GM18505 (cell line): Measurements from ENCODE around the gene COL8A1.
"Not testable (repeated sequence)": the region's sequence is repeated elsewhere in the genome, so short reads cannot be mapped to it uniquely, and the experiment has no call there.

Experiments used
- ATAC-seq: cut with Tn5 transposase; IDR thresholded peaks from one replicate; pipeline ENCODE4 v1.9.1; 2021; ENCODE audit not compliant: unreplicated experiment
- POLR2A ChIP-seq: IDR thresholded peaks from 4 replicates; pipeline ENCODE4 v1.6.1; 2011; ENCODE audit warnings: borderline replicate concordance; ENCODE audit not compliant: insufficient read depth, insufficient read length; ENCODE audit errors: extremely low read depth

COL8A1 gene

DNA sequence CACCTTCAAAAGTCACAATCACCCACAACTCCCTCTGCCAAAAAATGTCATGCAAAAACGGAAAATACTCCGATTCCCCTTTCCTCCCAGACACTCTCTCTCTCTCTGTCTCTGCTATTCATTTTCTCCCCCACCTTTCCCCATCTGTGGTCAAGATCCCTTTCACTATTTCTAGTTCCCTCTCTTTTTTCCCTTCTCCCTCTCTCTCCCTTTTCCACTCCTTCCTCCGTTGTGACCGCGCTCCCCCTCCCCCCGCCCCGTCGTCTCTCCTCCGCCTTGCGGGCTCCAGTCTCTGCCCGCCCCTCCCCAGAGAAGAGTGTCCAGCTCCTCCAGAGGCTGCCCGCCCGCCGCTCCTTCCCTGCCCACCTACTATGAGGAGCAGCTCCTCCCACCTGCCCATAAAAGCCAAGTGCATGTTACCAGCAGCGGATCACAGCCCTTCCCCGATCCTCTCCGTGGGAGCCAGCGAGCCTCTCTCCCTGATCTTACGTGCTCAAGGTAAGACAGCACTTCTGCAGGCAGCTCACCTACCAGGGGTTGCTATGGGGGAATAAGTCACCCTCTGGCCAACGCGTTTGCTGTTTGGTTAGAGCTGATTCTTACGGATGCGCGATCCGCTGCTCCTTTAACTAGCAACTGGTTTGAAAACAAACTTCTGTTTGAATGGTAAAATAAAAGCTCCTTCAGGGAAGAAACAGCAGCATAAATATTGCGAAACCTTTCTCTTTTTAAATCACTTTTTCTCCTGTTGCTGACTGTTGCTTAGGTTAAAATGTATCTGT, at the start of gene COL8A1:
Gene COL8A1 (plus strand): TSS at position 428 of the 782 bp plus-strand sequence. CDS start 152,089 bp downstream, outside the sequence.
- no peak for TF ChIP-seq POLR2A
- no peak for ATAC-seq

GRCh38 chr3:99589168-99589567, 49.2 kb upstream of the COL8A1 start:
- not testable (repeated sequence) for ATAC-seq

GRCh38 chr3:99599894-99600293, 38.5 kb upstream of the COL8A1 start:
- no peak for TF ChIP-seq POLR2A
- ATAC-seq, result no peak

DNA sequence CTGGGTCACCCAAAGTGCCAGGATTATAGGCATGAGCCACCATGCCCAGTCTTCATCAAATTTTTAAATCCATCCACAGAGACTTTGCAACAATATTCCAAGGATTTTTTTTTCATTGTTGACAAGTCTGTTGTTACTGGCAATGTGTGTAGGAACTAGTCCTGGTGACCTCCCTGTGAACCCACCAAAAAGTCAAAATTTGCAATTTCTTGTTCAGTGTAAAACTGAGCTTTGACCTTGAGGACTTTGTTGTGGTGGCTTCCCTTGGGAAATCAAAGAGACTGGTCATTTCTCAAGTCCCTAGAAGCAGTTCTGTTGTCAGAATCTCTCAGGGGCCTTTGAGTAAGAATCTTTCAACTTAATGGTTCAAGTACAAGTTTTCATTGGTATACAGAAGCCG, 36.9 kb upstream of the COL8A1 start:
- no peak for TF ChIP-seq POLR2A
- no peak for ATAC-seq

DNA sequence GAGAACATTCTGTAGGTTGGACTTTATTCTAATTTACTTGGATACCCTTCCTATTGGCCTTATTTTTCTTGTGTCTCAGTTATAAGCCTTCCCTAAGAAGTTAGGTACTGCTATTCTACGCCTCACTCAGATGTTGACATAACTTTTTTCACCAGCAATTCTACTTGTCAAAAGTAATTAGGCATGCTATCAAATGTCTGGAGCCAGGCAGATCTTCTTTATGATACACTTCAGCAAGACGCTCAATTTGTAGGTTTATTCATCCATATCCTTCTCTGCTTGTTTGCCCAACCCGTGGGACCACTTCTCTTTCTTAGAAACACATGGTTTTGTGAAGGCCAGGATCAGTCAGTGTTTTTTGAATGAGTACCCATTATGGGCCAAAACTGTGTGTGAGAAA, 36.2 kb upstream of the COL8A1 start:
- ATAC-seq, result no peak
- TF ChIP-seq POLR2A, result no peak

DNA sequence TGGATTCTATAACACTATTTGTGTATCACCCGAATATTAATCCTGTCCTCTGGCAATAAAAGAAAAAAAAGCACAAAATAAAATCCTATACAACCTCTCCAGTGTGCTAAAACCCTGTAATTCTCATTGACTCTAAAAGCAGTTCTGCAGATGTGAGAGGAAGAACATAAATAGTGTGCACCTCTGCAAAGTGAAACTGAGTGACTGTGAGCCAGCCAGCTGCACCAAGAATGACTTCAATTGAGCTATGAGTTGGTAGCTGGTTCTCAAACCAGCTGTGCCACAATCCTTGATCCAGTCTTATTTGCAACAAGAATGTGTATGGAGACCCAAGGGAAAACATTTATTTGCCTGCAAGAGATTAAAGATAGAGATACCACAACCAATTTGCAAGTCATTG, 31.2 kb upstream of the COL8A1 start:
- no peak for ATAC-seq
- TF ChIP-seq POLR2A, result no peak

DNA sequence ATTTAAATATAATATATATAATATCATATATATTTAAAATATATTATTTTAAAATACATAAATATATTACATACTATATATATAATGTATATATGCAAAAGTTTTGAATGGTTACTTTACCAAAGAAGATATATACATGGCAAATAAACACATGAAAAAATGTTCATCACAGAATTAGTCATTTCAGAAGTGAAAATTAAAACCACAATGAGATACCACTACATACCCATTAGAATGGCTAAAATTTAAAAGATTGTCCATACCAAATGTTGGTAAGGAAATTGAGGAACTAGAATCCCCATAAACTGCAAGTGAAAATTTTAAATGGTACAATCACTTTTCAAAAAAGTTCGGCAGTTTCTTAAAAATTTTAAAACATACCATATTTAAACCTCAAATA, 23.6 kb upstream of the COL8A1 start:
- no peak for TF ChIP-seq POLR2A
- ATAC-seq, result no peak

- no peak for TF ChIP-seq POLR2A
- no peak for ATAC-seq
Observed at GRCh38 chr3:99620077-99620767, 18.2 kb upstream of the COL8A1 start.

- ATAC-seq, result no peak
- no peak for TF ChIP-seq POLR2A
Observed at GRCh38 chr3:99620976-99621375, 17.4 kb upstream of the COL8A1 start.

DNA sequence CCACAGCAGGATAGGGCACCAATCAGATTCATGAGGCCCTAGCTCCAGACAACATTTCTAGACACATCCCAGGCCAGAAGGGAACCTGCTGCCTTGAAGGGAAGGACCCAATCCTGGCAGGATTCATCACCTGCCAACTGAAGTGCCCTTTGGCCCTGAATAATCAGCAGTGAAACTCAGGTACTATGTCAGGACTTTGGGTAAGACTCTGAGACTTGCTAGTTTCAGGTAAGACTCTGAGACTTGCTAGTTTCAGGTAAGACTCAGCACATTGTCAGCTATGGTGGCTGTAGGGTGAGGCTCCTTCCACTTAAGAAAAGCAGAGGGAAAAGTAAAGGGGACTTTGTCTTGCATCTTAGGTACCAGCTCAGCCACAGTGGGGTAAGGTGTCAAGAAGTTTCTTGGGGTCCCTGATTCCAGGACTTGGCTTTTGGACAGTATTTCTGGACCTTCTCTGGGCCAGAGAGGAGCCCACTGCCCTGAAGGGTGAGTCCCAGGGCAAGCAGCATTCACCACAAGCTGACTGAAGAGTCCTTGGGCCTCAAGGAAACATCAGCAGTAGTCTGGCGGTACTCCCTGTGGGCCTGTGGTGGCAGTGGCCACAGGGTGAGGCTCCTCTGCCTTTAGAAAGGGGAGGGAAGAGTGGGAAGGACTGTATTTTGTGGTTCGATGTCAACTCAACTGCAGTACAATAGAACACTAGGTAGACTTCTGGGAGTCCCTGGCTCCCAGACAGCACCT, 13.7 kb upstream of the COL8A1 start:
- ATAC-seq, result no peak

DNA sequence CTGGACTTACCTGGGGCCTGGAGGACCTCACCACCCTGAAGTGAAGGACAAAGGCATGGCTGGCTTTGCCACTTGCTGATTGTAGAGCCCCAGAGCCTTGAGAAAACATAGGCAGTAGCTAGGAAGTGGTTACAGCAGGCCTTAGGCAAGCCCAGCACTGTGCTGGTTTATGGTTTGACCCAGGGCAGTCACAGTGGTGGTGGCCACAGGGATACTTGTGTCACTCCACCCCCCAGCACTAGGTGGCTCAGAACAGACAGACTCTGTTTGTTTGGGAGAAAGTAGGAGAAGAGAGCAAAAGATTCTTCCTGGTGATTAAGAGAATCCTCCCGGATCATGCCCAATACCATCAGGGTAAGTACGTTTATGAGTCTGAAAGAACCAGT, 13.2 kb upstream of the COL8A1 start:
- no peak for ATAC-seq

More for the DNA sequence above, 13.7 kb upstream of the COL8A1 start:
- no peak for TF ChIP-seq POLR2A

DNA sequence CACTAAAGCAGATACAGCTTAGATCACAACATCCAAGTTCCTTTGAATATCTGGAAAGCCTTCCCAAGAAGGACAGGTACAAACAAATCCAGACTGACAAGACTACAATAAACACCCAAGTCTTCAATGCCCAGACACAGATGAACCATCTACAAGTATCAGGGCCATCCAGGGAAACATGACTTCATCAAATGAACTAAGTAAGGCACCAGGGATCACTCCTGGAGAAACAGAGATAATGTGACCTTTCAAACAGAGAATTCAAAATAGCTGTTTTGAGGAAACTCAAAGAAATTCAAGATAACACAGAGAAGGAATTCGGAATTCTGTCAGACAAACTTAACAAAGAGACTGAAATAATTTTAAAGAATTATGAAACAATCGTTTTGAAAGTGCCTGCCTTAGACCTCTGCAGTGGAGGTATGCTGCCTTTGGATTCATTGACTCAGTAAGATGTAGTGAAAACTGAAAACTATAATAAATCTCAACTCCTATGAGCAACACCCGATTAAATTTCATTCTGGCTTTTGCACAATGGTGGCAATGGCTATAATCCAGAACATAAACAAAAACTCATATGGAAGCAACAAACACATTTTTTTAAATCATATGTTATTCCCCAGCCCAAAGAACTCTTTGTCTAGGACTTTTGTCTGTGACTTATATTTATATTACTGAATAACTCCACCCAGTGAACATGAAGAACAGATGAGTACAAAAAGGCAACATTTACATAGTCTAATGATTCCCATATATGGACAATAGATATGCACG, 12.6 kb upstream of the COL8A1 start:
- ATAC-seq, result no peak
- TF ChIP-seq POLR2A, result no peak

More for the DNA sequence above, 13.2 kb upstream of the COL8A1 start:
- TF ChIP-seq POLR2A, result no peak

DNA sequence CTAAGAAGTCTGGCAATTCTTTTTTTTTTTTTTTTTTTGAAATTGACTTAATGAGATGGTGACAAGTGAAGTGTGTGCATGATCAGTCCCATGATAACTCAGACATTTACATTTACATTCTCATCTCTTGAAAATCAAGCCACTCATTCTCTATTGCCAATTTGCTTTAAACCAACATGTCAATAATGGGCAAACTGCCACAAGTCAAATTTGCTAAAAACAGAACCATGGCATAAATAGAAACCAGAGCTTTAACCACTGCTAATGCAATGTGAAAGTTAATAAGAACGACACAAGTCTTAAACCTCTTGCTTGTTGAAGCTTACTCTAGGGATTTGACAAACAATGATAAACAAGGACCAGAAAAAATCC, 12.0 kb upstream of the COL8A1 start:
- TF ChIP-seq POLR2A, result no peak
- peak; percentile 44 for ATAC-seq
